Neutrophil (primary cell): ENCODE data around the gene WDSUB1.

Experiments used
- H3K27ac ChIP-seq: fragments of 200-600 bp; sonication (generic); 2 replicates; pipeline ENCODE4 v1.5.1; 2016; ENCODE audit warnings: mild to moderate bottlenecking, moderate library complexity
- H3K27me3 ChIP-seq: fragments of 200-600 bp; sonication (generic); 2 replicates; pipeline ENCODE4 v1.6.0; 2016; ENCODE audit warnings: mild to moderate bottlenecking
- H3K36me3 ChIP-seq: fragments of 200-600 bp; sonication (generic); 2 replicates; pipeline ENCODE4 v1.5.1; 2017
- H3K4me1 ChIP-seq, 2 experiments: fragments of 200-600 bp in 1 of 2; sonication (generic) in 1 of 2; 1 replicate in 1 of 2; 2 replicates in 1 of 2; pipeline versions ENCODE4 v1.5.1 to v1.6.1; 2013 to 2016; ENCODE audit warnings: low read depth in 1 of 2, low read length in 1 of 2, mild to moderate bottlenecking in 1 of 2, moderate library complexity in 1 of 2; ENCODE audit not compliant: control insufficient read depth in 1 of 2, insufficient read depth in 1 of 2
- H3K4me3 ChIP-seq, 2 experiments: fragments of 200-600 bp in 1 of 2; sonication (generic) in 1 of 2; 1 replicate in 1 of 2; 2 replicates in 1 of 2; pipeline ENCODE4 v1.5.1; 2013 to 2016; ENCODE audit warnings: low read depth in 1 of 2, low read length in 1 of 2, mild to moderate bottlenecking in 1 of 2, moderate library complexity in 1 of 2
- H3K9me3 ChIP-seq: fragments of 200-600 bp; sonication (generic); 2 replicates; pipeline ENCODE4 v1.5.1; 2016
- TF ChIP-seq, protein P1 (sequence below): fragments of 200-600 bp; sonication (generic); IDR thresholded peaks from 2 replicates; pipeline ENCODE4 v1.5.1; 2016; ENCODE audit warnings: antibody characterized with exemption

Gene WDSUB1, protein sequence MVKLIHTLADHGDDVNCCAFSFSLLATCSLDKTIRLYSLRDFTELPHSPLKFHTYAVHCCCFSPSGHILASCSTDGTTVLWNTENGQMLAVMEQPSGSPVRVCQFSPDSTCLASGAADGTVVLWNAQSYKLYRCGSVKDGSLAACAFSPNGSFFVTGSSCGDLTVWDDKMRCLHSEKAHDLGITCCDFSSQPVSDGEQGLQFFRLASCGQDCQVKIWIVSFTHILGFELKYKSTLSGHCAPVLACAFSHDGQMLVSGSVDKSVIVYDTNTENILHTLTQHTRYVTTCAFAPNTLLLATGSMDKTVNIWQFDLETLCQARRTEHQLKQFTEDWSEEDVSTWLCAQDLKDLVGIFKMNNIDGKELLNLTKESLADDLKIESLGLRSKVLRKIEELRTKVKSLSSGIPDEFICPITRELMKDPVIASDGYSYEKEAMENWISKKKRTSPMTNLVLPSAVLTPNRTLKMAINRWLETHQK

DNA sequence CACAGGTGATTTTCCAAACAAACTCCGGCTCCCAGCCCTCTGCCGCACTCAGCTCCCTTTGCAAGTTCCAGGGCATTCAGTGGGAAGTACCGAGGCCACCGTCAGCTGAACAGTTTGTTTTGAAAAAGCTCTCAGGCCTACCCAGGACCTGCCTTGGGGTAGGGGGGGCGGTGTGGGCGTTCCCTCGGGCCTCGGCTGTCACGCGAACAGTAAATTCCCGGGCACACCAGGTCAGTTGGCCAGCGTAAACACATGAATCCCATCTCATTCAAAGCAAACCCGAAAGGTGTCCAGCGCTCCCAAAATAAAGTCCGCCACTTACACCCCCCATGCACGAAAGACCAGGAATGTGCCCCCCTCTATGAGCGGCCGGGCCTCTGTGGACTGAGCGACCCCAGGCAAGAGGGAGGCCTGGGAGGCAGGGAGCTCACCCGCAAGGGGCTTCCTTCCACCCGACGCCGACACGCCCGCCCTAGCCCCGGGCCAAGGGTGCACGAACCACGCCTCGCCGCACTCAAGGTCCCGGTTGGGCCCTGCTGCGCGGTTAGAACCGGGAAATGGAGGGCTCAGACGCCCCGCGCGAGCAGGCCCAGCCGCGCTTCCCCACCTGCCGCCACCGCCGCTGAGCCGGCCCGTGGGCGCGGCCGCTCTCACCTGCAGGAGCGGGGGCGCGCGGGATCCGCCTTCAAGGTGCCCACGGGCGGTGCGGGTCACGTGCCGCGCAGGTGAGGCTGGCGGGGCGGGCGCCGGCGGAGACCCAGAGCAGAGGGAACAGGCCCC is at the start of gene WDSUB1:
TSS of gene WDSUB1 (minus strand) at position 775 of the 780 bp plus-strand sequence. CDS start 3,634 bp downstream, outside the sequence.
- Histone ChIP-seq H3K27ac (peak within 1 kb of the TSS; percentile 82), H3K36me3 (no peaks in the 10 kb centered on the region), H3K27me3 (no peaks in the 10 kb centered on the region), H3K4me1 (peaks cover 24 to 25% of the 10 kb centered on the region in 2 experiments), H3K9me3 (no peaks in the 10 kb centered on the region), H3K4me3 (peak within 1 kb of the TSS; percentile 69 to 71)
- TF ChIP-seq, protein P1, sequence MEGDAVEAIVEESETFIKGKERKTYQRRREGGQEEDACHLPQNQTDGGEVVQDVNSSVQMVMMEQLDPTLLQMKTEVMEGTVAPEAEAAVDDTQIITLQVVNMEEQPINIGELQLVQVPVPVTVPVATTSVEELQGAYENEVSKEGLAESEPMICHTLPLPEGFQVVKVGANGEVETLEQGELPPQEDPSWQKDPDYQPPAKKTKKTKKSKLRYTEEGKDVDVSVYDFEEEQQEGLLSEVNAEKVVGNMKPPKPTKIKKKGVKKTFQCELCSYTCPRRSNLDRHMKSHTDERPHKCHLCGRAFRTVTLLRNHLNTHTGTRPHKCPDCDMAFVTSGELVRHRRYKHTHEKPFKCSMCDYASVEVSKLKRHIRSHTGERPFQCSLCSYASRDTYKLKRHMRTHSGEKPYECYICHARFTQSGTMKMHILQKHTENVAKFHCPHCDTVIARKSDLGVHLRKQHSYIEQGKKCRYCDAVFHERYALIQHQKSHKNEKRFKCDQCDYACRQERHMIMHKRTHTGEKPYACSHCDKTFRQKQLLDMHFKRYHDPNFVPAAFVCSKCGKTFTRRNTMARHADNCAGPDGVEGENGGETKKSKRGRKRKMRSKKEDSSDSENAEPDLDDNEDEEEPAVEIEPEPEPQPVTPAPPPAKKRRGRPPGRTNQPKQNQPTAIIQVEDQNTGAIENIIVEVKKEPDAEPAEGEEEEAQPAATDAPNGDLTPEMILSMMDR = peak; percentile 32

DNA sequence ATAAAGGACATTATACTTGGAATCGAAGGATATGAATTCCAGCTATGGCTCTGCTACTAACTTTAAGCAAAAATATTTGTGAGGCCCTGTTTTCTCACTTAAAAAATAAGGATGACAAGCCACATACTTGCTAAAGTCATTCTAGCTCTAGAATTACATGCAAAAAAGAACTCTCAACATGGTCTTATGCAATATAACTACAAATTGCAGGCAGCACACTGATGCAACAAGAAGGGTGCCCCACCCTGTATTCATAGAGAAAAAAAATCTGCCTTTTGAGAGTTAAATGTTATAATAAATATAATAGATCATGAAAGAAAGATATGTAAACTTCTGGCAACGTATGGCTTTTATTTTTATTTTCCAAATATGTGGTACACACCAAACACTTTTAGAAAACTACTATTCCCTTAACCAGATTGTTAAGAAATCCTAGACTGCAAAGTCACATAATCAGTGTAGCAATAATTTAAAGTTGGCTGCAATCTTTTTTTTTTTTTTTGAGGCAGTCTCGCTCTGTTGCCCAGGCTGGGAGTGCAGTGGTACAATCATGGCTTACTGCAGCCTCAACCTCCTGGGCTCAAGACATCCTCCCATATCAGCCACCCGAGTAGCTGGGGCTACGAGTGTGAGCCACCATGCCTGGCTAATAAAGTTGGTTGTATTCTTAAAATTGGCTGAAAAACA is 40.2 kb upstream of the WDSUB1 start:
- no peak overlapping the region for H3K4me3 ChIP-seq
- H3K9me3 ChIP-seq = no peaks in the 10 kb centered on the region
- peak overlapping the region; percentile 74 for H3K27ac ChIP-seq
- peaks cover 35 to 38% of the 10 kb centered on the region in 2 experiments for H3K4me1 ChIP-seq
- H3K36me3 ChIP-seq = peaks cover 70% of the 10 kb centered on the region
- TF ChIP-seq, protein P1 = no peak
- no peaks in the 10 kb centered on the region for H3K27me3 ChIP-seq

DNA sequence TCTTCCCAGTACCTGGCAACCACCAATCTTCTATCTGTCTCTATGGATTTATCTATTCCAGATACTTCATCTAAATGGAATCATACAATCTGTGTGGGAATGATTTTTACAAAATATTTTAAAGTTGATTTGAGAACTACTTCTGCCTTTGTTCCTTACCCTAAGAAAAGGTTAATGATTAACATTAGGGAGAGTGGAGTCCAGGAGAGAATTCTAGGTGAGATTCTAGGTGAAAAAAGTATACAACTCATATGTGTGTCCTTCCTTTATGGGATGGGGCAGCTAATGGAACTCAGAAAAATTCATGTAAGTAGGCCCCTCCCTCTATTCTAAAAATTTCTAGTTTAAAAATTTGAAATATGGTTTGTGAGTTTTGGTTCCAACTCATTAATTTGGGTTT is 35.9 kb upstream of the WDSUB1 start:
- no peak overlapping the region for H3K4me3 ChIP-seq
- H3K27me3 ChIP-seq = no peaks in the 10 kb centered on the region
- H3K9me3 ChIP-seq = no peaks in the 10 kb centered on the region
- H3K36me3 ChIP-seq = peaks cover 77% of the 10 kb centered on the region
- TF ChIP-seq, protein P1 = no peak
- H3K27ac ChIP-seq = no peak overlapping the region
- peaks cover 24 to 27% of the 10 kb centered on the region in 2 experiments for H3K4me1 ChIP-seq

DNA sequence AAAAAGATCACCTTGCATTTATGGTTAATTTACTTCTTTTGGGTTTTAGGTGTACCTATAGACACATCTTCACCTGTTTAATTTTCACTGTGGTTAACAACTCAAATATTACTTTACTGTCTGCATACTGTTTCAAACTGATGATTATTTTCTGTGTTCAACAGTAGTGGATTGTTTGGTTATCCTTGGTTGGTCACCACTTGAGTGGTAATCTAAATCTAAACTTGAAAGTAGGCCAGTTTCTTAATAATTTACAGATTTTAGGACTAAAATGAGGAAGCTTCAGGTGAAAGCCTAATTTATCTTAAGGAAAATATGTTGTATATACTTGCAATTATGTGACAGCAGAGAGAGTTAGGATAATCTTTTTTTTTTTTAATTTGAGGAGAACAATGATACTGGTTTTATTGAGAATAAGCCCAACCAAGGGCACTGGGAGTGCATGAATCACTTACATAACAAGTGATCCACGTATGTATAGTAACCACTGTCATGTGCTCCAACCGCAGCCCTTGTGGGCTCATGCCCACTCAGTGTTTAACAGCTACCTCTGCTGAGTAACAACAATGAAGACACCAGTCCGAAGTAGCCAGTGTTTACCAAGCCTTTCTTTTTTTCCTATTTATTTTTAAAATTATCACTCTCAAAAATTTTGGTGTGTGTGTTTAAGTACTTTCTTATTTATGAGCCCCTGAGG is 31.0 kb upstream of the WDSUB1 start:
- Histone ChIP-seq H3K27ac (peak overlapping the region; percentile 31), H3K36me3 (peaks cover 73% of the 10 kb centered on the region), H3K4me3 (no peak overlapping the region), H3K27me3 (no peaks in the 10 kb centered on the region), H3K9me3 (no peaks in the 10 kb centered on the region), H3K4me1 (no peaks in the 10 kb centered on the region)
- TF ChIP-seq, protein P1 = no peak

DNA sequence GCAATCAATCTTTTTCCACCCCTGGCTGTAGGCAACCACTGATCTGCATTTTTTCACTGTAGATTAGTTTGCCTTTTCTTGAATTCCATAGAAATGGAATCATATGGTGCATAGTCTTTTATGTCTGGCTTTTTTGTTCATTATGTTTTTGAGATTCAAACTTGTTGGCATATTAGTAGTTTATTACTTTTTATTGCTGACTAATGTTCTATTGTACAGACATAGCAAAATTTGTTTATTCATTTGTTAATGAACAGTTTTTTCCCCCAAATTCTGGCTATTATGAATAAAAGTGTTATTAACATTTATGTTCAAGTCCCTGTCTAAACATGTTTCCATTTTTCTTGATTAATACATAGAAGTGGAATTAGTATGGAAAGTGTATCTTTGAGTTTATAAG is 21.4 kb upstream of the WDSUB1 start:
- no peaks in the 10 kb centered on the region for H3K4me1 ChIP-seq
- H3K9me3 ChIP-seq = no peaks in the 10 kb centered on the region
- no peak overlapping the region for H3K27ac ChIP-seq
- TF ChIP-seq, protein P1 = no peak
- H3K36me3 ChIP-seq = no peaks in the 10 kb centered on the region
- no peaks in the 10 kb centered on the region for H3K27me3 ChIP-seq
- H3K4me3 ChIP-seq = no peak overlapping the region
